Inflammatory macrophage (primary cell): ENCODE results near the gene MAP3K4.

Experiments
- DNase-seq, 2 donors: peaks; one replicate each; pipeline ENCODE4 v3.0.0-alpha.2; 2020 to 2022

Gene MAP3K4

GRCh38 chr6:161125591-161125990 lies 134.0 kb downstream of the MAP3K4 start:
- DNase-seq = no peak

- no peak for DNase-seq
Measured at GRCh38 chr6:161127071-161127740, 135.6 kb downstream of the MAP3K4 start.

GRCh38 chr6:161128230-161128629 lies 136.7 kb downstream of the MAP3K4 start:
- DNase-seq = no peak

GRCh38 chr6:161128680-161129196 lies 137.2 kb downstream of the MAP3K4 start:
- no peak for DNase-seq

DNA sequence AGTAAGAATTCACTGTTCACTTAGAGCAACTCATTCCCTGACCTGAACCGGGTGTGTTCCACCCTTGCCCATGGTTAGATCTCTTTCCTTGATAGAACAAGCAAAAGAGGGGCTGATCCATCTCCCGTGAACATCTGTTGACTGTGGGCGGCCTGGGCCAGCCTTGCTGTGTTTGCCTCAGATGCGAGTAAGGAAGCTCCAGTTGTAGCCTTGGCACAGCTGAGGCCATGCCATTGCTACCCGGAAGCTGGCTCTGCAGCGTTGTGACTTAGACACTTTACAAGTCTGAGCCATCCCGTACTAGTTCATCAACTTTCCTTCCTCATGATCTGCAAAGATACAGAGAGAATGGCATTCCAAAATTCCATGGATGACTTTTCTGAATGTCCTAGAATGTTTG lies 139.0 kb downstream of the MAP3K4 start:
- DNase-seq = no peak

DNA sequence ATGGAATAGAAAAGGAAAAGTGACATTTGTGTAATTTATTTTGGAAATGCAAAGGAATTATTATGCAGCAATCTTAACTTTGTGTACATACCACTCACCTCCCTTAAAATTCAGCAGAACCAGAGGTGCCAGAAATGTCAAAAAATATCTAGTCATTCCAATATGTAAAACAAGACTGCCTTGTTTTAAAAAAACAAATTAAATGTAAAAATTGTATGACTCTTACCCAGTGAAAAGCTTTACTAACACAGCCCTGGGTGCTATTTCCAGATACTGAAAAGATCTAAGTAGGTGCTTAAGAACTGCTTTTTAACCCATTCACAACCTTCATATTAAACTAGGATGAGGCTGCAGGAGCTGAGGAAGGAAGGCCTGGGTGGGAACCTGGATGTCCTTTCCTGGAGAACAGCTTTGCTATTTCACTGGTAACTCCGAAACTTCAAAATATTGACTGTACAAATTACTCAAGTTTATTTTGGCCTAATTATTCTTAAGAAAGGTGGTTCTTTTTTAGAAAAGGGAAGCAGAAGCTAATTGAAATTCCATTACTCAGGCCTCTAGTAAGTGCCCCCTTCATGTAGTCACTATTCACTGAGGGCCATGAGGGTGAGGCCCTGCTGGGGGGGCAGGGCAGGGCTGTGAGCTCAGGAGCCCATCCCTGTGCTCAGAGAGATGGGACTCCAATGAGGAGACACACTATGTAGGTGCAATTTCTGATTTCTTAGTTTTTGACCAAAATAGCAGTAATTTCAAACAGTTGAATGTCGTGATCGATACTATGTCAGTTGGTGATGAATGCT lies 139.6 kb downstream of the MAP3K4 start:
- DNase-seq = no peak

GRCh38 chr6:161132384-161132783 lies 140.8 kb downstream of the MAP3K4 start:
- DNase-seq = no peak

- no peak for DNase-seq
Measured at GRCh38 chr6:161133963-161134362, 142.4 kb downstream of the MAP3K4 start.

- DNase-seq = no peak
Measured at GRCh38 chr6:161134550-161135298, 143.2 kb downstream of the MAP3K4 start.

- DNase-seq = peak; percentile 40 to 70
Measured at GRCh38 chr6:161135695-161136591, 144.4 kb downstream of the MAP3K4 start.

DNA sequence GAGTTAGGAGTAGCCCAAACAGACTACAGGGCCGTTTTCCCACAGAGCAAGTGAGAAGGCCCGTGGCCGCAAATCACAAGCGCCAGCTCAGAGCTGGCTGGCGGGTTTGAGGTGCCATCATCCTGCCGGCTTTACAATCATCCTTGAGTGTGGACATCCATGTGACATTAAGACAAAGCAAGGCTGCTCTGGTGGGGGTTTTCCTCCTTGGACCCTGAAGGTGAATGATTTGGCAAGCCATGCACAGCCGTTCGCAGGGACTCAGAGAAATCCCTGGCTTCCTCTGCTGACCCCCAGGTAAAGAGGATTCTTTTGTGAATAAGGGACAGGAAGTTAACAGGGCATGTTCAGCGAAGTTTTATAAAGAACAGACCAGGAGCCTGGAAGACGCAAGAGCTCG lies 145.1 kb downstream of the MAP3K4 start:
- no peak for DNase-seq

DNA sequence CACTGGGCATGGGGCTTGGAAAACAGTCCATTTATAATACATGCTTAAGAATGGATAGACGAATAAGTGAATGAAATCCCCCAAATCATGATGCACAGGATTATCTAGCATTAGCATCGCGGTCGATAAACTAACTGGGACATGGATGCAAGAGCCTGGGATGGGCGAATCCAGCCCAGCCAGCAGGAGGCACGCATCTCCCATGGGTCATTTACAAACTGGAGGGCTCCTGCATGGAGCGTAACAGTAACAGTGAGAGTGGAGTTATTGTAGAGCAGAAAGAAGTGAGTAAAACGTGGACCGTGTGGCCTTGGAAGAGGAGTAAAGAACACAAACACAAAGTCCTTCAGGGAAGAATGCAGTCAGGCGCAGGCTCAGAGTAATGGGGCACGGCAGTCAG lies 145.8 kb downstream of the MAP3K4 start:
- DNase-seq = no peak

DNA sequence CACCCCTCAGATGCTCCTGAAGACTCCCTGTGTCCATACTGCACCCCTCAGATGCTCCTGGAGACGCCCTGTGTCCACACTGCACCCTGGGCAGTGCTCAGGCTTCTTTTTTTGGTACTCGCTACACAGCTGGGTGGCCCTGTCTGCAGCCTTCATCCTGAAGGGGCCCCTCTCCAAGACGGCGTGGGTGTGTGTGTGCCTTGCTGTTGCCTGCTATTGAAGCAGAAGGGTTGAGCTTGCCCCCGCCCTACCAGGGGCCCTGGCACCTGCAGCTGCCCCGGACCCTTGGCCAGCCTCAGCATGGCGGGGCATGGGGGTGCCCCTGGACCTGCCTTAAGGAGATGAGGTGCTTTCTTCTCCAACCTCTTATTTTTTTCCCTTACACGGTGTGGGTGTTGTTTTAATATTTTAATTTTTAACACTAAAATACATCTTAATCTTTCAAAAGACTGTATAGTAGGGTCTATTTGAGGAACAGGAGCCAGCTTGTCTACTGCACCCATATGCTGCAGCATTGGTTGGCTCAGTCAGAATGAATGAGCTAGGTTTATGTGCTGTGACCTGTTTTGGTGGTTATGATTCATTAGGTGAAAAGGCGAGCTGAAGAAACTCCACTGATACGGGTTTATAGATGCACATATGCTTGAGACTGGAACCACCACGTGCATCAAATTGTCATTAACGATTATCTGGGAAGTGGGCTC lies 146.4 kb downstream of the MAP3K4 start:
- no peak for DNase-seq

- no peak for DNase-seq
Measured at GRCh38 chr6:161138543-161139303, 147.2 kb downstream of the MAP3K4 start.

DNA sequence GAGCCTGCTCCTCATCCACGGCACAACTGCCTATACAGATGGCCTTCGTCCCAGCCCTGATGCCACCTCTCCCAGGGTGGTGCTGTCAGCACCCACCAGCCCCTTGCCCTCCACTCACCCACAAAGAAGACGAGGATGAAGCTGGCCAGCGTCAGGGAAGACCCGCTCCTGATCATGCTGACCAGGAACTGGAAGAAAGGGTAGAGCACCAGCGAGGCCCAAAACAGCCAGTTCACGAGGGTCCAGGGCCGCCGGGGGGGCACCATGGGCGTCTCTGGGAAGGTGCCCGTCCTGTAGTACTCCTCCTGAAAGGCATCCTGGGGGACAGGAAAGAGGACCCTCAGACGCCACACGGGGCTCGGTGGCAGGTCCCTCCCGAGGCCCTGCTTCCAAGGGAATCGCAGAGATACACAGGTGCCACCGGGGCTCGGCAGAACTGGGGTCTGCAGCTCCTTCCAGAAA lies 147.8 kb downstream of the MAP3K4 start:
- no peak for DNase-seq

DNA sequence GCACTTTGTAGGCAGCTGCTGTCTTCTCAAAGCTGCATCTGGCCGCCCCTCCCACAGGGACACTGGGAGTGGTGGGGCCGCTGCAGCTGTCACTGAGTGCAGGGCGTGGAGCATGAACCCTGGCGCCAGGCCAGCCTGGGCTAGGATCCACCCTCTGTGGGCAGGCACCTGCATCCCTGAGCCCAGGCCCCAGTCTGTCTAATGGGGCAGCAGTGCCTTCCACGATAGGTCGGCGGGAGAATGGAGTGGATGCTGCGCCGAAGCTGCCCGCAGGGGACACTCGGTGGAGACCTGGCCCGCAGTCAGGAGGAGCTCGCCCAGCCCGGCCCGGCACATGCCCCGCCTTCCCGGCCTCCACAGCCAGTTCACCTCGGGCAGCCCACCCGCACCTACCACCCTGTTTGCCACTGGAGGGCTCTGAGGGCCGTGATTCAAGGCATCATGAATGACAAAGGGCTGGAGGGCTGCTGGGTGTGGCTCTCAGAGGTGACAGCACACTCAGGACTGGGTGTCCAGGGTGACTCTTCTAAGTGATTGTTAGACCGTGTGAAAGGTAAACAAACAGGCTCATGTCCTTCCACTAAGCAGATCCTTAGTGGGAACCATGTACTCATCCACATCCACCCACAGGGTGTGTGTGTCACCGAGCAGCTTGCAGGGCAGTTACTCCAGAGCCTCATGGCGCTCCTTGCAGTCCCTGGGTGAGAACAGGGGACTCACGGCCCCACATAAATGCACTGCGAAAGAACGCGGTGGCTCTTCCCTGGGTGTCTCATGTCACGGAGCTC lies 148.4 kb downstream of the MAP3K4 start:
- peak; percentile 7 to 52 for DNase-seq

GRCh38 chr6:161140554-161140875 lies 148.9 kb downstream of the MAP3K4 start:
- DNase-seq = no peak

- no peak for DNase-seq
Measured at GRCh38 chr6:161141173-161141572, 149.6 kb downstream of the MAP3K4 start.

GRCh38 chr6:161142957-161143296 lies 151.4 kb downstream of the MAP3K4 start:
- DNase-seq = no peak
